ENCODE data around the gene MMP12.

Gene MMP12

GRCh38 chr11:102853956-102854355 lies 20.8 kb downstream of the MMP12 start:
- DNase-seq (ENCODE audit: low read depth, low spot score): no peak

GRCh38 chr11:102853055-102853454 lies 21.7 kb downstream of the MMP12 start:
- no peak overlapping the region for H3K4me3 ChIP-seq (ENCODE audit: low read length)
- DNase-seq (ENCODE audit: low read depth, low spot score): no peak

More at GRCh38 chr11:102853956-102854355, 20.8 kb downstream of the MMP12 start:
- no peak overlapping the region for H3K4me3 ChIP-seq (ENCODE audit: low read length)

- H3K4me3 ChIP-seq (ENCODE audit: low read length): no peak overlapping the region
- DNase-seq (ENCODE audit: low read depth, low spot score): no peak
Measured at GRCh38 chr11:102850973-102851745, 23.6 kb downstream of the MMP12 start.

- no peak for DNase-seq (ENCODE audit: low read depth, low spot score)
Measured at GRCh38 chr11:102849311-102849710, 25.5 kb downstream of the MMP12 start.

GRCh38 chr11:102846292-102846691 lies 28.5 kb downstream of the MMP12 start:
- H3K4me3 ChIP-seq (ENCODE audit: low read length): no peak overlapping the region
- DNase-seq (ENCODE audit: low read depth, low spot score): no peak

More at GRCh38 chr11:102849311-102849710, 25.5 kb downstream of the MMP12 start:
- no peak overlapping the region for H3K4me3 ChIP-seq (ENCODE audit: low read length)

- no peak within 1 kb of the TSS for H3K4me3 ChIP-seq (ENCODE audit: low read length)
- DNase-seq (ENCODE audit: low read depth, low spot score): no peak
Measured at GRCh38 chr11:102843489-102843888, 31.3 kb downstream of the MMP12 start, which contains the start of gene MMP3. Gene MMP3, minus strand, starts transcription at chr11:102843609. Its CDS starts 63 bp downstream, at chr11:102843546.

- DNase-seq (ENCODE audit: low read depth, low spot score): no peak
- H3K4me3 ChIP-seq (ENCODE audit: low read length): no peak overlapping the region
Measured at GRCh38 chr11:102842930-102843329, 31.9 kb downstream of the MMP12 start.

- no peak overlapping the region for H3K4me3 ChIP-seq (ENCODE audit: low read length)
- DNase-seq (ENCODE audit: low read depth, low spot score): no peak
Measured at GRCh38 chr11:102840018-102840417, 34.8 kb downstream of the MMP12 start.

- DNase-seq (ENCODE audit: low read depth, low spot score): no peak
Measured at GRCh38 chr11:102837646-102838045, 37.1 kb downstream of the MMP12 start.

GRCh38 chr11:102837156-102837555 lies 37.6 kb downstream of the MMP12 start:
- H3K4me3 ChIP-seq (ENCODE audit: low read length): no peak overlapping the region
- DNase-seq (ENCODE audit: low read depth, low spot score): no peak

More at GRCh38 chr11:102837646-102838045, 37.1 kb downstream of the MMP12 start:
- no peak overlapping the region for H3K4me3 ChIP-seq (ENCODE audit: low read length)

- no peak overlapping the region for H3K4me3 ChIP-seq (ENCODE audit: low read length)
- DNase-seq (ENCODE audit: low read depth, low spot score): no peak
Measured at GRCh38 chr11:102836290-102836875, 38.4 kb downstream of the MMP12 start.

- DNase-seq (ENCODE audit: low read depth, low spot score): no peak
Measured at GRCh38 chr11:102833731-102834130, 41.1 kb downstream of the MMP12 start.

GRCh38 chr11:102832612-102833011 lies 42.2 kb downstream of the MMP12 start:
- no peak overlapping the region for H3K4me3 ChIP-seq (ENCODE audit: low read length)
- no peak for DNase-seq (ENCODE audit: low read depth, low spot score)

More at GRCh38 chr11:102833731-102834130, 41.1 kb downstream of the MMP12 start:
- no peak overlapping the region for H3K4me3 ChIP-seq (ENCODE audit: low read length)

GRCh38 chr11:102831489-102832440 lies 43.0 kb downstream of the MMP12 start:
- H3K4me3 ChIP-seq (ENCODE audit: low read length): no peak overlapping the region
- no peak for DNase-seq (ENCODE audit: low read depth, low spot score)

GRCh38 chr11:102831128-102831488 lies 43.7 kb downstream of the MMP12 start:
- no peak for DNase-seq (ENCODE audit: low read depth, low spot score)

GRCh38 chr11:102830001-102830727 lies 44.6 kb downstream of the MMP12 start:
- no peak overlapping the region for H3K4me3 ChIP-seq (ENCODE audit: low read length)
- DNase-seq (ENCODE audit: low read depth, low spot score): no peak

More at GRCh38 chr11:102831128-102831488, 43.7 kb downstream of the MMP12 start:
- H3K4me3 ChIP-seq (ENCODE audit: low read length): no peak overlapping the region

GRCh38 chr11:102829316-102830000 lies 45.3 kb downstream of the MMP12 start:
- no peak overlapping the region for H3K4me3 ChIP-seq (ENCODE audit: low read length)
- DNase-seq (ENCODE audit: low read depth, low spot score): no peak

- no peak for DNase-seq (ENCODE audit: low read depth, low spot score)
Measured at GRCh38 chr11:102824556-102824955, 50.2 kb downstream of the MMP12 start.

More at GRCh38 chr11:102824556-102824955, 50.2 kb downstream of the MMP12 start:
- no peak overlapping the region for H3K4me3 ChIP-seq (ENCODE audit: low read length)

Measured in Jurkat, Clone E6-1 (cell line).